ENCODE data around the gene BPIFA3. TPM values are rescaled to one million over a fixed set of nuclear protein-coding genes. Genes with fewer than 3 reads are reported as not detected.

BPIFA3 gene
- total RNA-seq, result not detected

DNA sequence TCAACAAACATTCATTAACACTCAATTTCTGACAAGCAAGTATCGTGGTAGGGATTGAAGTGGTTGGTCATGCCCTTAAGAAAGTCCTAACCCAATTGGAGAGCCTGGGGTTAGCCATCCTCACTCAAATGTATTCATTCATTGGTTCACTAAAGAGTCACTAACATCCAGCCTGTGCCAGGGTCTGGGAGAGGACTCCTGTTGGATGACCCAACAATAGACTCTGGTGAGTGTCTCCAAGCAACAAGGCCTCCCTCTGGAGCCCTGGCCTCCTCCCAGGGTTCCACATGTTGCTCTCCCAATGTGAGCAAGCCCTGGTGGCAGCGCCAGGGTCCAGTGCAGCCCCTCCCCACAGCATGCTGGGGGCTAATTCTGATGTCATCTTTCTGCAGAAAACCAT is at the start of gene BPIFA3:
Gene BPIFA3 (plus strand): TSS at position 301 of the 400 bp plus-strand sequence. CDS start 185 bp downstream, outside the sequence.
- TF ChIP-seq, protein P1, sequence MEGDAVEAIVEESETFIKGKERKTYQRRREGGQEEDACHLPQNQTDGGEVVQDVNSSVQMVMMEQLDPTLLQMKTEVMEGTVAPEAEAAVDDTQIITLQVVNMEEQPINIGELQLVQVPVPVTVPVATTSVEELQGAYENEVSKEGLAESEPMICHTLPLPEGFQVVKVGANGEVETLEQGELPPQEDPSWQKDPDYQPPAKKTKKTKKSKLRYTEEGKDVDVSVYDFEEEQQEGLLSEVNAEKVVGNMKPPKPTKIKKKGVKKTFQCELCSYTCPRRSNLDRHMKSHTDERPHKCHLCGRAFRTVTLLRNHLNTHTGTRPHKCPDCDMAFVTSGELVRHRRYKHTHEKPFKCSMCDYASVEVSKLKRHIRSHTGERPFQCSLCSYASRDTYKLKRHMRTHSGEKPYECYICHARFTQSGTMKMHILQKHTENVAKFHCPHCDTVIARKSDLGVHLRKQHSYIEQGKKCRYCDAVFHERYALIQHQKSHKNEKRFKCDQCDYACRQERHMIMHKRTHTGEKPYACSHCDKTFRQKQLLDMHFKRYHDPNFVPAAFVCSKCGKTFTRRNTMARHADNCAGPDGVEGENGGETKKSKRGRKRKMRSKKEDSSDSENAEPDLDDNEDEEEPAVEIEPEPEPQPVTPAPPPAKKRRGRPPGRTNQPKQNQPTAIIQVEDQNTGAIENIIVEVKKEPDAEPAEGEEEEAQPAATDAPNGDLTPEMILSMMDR (IDR thresholded peaks at IDR 0.05), result no peak
- DNase-seq (ENCODE audit: low spot score) (no peak), ATAC-seq (ENCODE audit: low FRiP score) (no peak)

DNA sequence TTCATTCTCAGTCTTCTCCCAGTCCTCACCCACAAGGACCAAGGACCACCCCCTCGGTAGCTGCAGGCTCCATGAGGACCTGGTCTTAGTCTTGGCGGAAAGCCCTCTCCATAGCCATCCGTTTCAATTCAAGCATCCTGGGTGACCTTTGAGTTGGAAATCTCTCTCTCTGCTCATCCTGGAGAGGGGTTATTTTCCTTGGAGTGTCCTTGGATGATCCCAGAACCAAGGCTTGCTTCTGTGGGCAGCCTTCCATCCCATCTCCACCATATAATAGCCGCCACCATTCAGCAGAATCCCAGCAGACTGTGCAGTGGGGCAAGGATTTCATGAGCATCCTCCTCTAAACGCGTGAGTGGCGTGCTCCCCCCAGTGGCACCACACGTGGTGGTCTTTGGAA is 49.3 kb upstream of the BPIFA3 start, which contains the start of gene BPIFA2:
Gene BPIFA2 (plus strand): TSS at position 301 of the 400 bp plus-strand sequence. CDS start 987 bp downstream, outside the sequence.
- DNase-seq (ENCODE audit: low spot score) (no peak), ATAC-seq (ENCODE audit: low FRiP score) (no peak)
- TF ChIP-seq, protein P1 (IDR thresholded peaks at IDR 0.05), result no peak

- TF ChIP-seq, protein P1 (IDR thresholded peaks at IDR 0.05), result no peak
- ATAC-seq (ENCODE audit: low FRiP score), result no peak
- DNase-seq (ENCODE audit: low spot score), result no peak
Measured at GRCh38 chr20:33169176-33169794, 47.9 kb upstream of the BPIFA3 start.

DNA sequence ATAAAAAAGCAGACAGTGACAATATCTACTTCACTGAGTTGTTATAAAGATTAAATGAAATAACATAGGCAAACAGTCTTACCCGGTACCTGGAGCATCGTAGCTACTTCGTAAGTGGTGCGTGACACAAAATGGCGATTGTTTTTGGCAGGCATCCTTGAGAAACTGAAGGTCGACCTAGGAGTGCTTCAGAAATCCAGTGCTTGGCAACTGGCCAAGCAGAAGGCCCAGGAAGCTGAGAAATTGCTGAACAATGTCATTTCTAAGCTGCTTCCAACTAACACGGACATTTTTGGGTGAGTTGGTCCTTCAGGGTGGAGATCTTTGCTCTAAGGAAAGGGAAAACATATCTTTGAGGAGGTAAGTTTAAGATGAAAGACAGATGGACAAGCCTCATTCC is 44.4 kb upstream of the BPIFA3 start:
- no peak for ATAC-seq (ENCODE audit: low FRiP score)
- DNase-seq (ENCODE audit: low spot score), result no peak
- TF ChIP-seq, protein P1 (IDR thresholded peaks at IDR 0.05), result no peak

DNA sequence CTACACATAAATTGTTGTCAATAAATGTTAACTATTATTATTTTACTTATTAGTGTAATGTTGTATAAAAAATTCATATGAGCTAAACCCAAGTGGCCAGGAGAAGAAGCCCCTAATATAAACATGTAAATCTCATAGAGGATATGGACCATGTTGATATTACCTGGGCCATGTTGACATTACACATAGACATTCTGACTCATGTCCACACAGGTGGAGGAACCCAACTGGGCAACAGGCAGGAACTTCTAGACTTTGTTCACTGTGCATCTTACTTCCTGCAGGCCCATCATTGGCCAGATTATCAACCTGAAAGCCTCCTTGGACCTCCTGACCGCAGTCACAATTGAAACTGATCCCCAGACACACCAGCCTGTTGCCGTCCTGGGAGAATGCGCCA is 42.0 kb upstream of the BPIFA3 start:
- DNase-seq (ENCODE audit: low spot score) (no peak), ATAC-seq (ENCODE audit: low FRiP score) (no peak)
- TF ChIP-seq, protein P1 (IDR thresholded peaks at IDR 0.05), result no peak

DNA sequence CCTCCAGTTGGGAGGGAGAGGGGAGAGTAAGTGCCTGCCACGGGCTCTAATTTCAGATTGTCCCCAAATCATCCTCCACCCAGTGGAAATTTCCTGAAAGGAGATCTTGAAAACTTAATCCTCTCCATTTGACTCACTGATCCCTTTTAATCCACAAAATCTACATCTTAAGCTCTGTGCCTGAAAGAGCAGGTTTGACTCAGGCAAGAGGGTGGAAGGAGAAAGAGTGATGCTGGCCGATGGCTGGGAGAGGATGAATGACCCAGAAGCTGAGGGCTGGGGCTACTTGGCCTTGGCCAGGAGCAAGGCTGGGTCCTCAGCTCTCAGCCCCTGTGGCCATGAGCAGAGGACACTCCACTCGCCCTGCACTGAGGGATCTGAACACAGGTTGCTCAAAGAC is 41.1 kb upstream of the BPIFA3 start:
- DNase-seq (ENCODE audit: low spot score), result no peak
- TF ChIP-seq, protein P1 (IDR thresholded peaks at IDR 0.05), result no peak
- ATAC-seq (ENCODE audit: low FRiP score), result no peak

DNA sequence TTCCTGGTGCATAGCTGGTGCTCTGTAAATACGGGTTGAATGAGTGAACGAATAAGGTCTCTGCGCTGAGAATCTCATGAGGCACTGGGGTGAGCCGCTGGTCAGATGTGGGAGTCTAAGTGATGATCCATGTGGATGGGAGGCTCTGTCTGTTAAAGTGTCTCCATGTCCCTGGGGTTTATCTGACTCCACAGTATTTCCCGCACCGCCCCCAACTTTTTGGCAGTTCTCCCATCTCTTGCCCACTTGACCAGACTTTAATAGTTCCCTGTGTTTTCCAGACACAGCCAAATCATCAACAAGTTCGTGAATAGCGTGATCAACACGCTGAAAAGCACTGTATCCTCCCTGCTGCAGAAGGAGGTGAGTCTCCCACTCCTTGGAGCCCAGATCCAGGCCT is 39.3 kb upstream of the BPIFA3 start:
- TF ChIP-seq, protein P1 (IDR thresholded peaks at IDR 0.05), result no peak
- DNase-seq (ENCODE audit: low spot score) (no peak), ATAC-seq (ENCODE audit: low FRiP score) (no peak)
